ENCODE measurements around the gene MDH1. TPM values are rescaled to one million over a fixed set of nuclear protein-coding genes. Genes with fewer than 3 reads are reported as not detected.

MDH1 gene
- total RNA-seq, 6 experiments from 2014 or later = 96.4 to 266 (median 110) TPM

GRCh38 chr2:63610525-63610924 is 21.8 kb downstream of the MDH1 start:
- intact Hi-C loops (cut with DNase I) = no loop called here
- H3K27me3 ChIP-seq = no peaks in the 10 kb centered on the region
- TF ChIP-seq POLR2A (IDR thresholded peaks at IDR 0.05) = no peak
- TF ChIP-seq, protein P1, sequence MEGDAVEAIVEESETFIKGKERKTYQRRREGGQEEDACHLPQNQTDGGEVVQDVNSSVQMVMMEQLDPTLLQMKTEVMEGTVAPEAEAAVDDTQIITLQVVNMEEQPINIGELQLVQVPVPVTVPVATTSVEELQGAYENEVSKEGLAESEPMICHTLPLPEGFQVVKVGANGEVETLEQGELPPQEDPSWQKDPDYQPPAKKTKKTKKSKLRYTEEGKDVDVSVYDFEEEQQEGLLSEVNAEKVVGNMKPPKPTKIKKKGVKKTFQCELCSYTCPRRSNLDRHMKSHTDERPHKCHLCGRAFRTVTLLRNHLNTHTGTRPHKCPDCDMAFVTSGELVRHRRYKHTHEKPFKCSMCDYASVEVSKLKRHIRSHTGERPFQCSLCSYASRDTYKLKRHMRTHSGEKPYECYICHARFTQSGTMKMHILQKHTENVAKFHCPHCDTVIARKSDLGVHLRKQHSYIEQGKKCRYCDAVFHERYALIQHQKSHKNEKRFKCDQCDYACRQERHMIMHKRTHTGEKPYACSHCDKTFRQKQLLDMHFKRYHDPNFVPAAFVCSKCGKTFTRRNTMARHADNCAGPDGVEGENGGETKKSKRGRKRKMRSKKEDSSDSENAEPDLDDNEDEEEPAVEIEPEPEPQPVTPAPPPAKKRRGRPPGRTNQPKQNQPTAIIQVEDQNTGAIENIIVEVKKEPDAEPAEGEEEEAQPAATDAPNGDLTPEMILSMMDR (IDR thresholded peaks at IDR 0.05) = no peak
- H3K36me3 ChIP-seq = peaks cover 3 to 19% (median 13%) of the 10 kb centered on the region in 4 donors
- H3K9me3 ChIP-seq = no peaks in the 10 kb centered on the region
- H3K27ac ChIP-seq = no peak overlapping the region
- no peaks in the 10 kb centered on the region for H3K4me1 ChIP-seq
- no peak overlapping the region for H3K4me3 ChIP-seq
- ATAC-seq (no peak), DNase-seq (no peak)
- 97% methylated on average over 4 of the region's 4 CpGs for WGBS (ENCODE audit: insufficient coverage, low coverage, low lambda C conversion rate, missing lambda C conversion rate)

DNA sequence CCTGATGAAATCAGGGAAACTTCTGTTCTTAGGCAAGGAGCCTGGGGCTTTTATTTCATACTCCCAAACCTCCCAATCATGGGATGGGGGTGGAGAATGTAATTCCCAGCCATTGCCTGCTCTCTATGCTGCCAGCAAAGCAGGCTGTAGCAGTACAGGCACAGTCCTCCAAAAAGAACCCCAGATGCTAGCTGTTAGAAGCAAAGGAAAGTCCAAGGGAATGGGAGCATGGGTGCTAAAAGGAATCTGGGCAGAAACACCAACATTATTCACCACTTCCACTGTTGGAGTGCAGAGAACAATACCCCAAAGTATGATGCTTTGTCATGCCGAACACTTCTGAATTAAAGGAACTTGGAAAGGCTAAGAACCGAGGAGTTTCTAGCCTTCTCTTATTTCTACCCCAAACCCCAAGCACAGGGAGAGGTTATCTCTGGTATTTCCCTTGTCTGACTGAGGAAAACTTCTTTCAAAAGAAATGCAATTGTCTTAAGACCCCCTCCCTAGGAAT is 24.7 kb downstream of the MDH1 start:
- TF ChIP-seq POLR2A (IDR thresholded peaks at IDR 0.05) = no peak
- TF ChIP-seq, protein P1 (IDR thresholded peaks at IDR 0.05) = no peak
- H3K9me3 ChIP-seq = no peaks in the 10 kb centered on the region
- H3K27me3 ChIP-seq = no peaks in the 10 kb centered on the region
- 61% methylated on average over 2 of the region's 2 CpGs for WGBS (ENCODE audit: insufficient coverage, low coverage, low lambda C conversion rate, missing lambda C conversion rate)
- intact Hi-C loops (cut with DNase I) = no loop called here
- no peak overlapping the region for H3K27ac ChIP-seq
- H3K4me1 ChIP-seq = no peaks in the 10 kb centered on the region
- H3K4me3 ChIP-seq = no peak overlapping the region
- no peaks in the 10 kb centered on the region for H3K36me3 ChIP-seq
- no peak for ATAC-seq
- no peak for DNase-seq

- Histone ChIP-seq H3K27ac (no peak overlapping the region), H3K9me3 (no peaks in the 10 kb centered on the region), H3K36me3 (no peaks in the 10 kb centered on the region), H3K4me3 (no peak overlapping the region), H3K4me1 (no peaks in the 10 kb centered on the region), H3K27me3 (no peaks in the 10 kb centered on the region)
- ATAC-seq = no peak
- WGBS (ENCODE audit: insufficient coverage, low coverage, low lambda C conversion rate, missing lambda C conversion rate) = 80% methylated on average over 2 of the region's 2 CpGs
- TF ChIP-seq, protein P1 (IDR thresholded peaks at IDR 0.05) = no peak
- TF ChIP-seq POLR2A (IDR thresholded peaks at IDR 0.05) = no peak
- intact Hi-C loops (cut with DNase I) = no loop called here
- no peak for DNase-seq
Measured at GRCh38 chr2:63614448-63614968, 25.7 kb downstream of the MDH1 start.

DNA sequence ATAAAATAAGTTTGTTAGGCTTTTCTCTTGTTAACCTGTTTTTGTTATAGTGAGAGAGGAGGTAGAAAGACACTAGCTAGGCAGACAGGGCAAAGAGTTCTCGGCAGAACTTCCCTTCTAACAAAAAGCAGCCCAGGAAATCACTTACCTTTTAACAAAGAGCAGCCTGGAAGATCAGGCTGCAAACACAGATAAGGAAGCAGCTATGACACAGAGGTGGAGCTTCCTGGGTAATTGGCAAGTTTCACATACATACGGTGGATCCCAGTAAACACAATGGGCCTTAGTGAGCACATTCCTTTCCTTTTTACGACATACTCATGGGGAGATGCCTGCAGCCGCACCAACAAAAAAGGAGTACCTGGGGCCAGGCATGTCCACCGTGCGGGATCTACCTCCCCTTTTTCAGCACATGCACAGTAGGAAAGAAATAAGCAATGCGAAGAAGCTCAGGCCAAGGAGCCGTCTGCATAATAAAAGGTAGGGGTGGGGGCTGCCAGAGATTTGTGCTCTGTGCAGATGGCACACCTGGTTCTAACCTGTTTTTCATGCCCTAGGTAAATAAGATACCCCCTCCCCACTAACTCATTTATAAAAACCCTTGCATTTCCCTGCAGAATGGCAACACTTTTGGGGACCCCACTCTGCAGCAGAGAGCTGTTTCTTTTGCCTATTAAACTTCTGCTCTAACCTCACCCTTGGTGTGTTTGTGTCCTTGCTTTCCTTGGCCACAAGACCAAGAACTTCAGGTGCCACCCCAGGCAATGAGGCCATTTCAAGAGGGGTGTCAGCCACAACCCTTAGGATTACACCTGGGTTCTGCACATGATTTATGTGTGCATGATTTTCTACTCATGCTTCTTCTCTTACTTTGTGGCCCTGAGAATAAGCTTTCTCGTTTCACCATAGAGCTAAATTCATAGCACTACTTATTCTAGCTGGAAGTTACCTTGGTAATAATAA is 26.5 kb downstream of the MDH1 start:
- Histone ChIP-seq H3K4me1 (no peaks in the 10 kb centered on the region), H3K27me3 (no peaks in the 10 kb centered on the region), H3K4me3 (no peak overlapping the region), H3K9me3 (no peaks in the 10 kb centered on the region), H3K36me3 (no peaks in the 10 kb centered on the region), H3K27ac (no peak overlapping the region)
- 68% methylated on average over 6 of the region's 9 CpGs for WGBS (ENCODE audit: insufficient coverage, low coverage, low lambda C conversion rate, missing lambda C conversion rate)
- TF ChIP-seq, protein P1 (IDR thresholded peaks at IDR 0.05) = no peak
- intact Hi-C loops (cut with DNase I) = no loop called here
- ATAC-seq (peak in 2 of 4 donors; percentile 22 to 40), DNase-seq (no peak)
